Sigmoid colon (tissue), 3 donors: ENCODE results near the gene SCAF1.

Experiments
- POLR2A ChIP-seq, 2 donors: fragments of 450-650 bp; IDR thresholded peaks; one replicate each; pipeline ENCODE4 v1.6.1; 2016; ENCODE audit warnings: antibody characterized with exemption in 2 of 2, mild to moderate bottlenecking in 2 of 2, moderate library complexity in 2 of 2
- TF ChIP-seq, protein P1 (sequence below), 4 experiments: fragments of 450-650 bp in 3 of 4; fragments of 200-600 bp in 1 of 4; IDR thresholded peaks; one replicate each; pipeline ENCODE4 v1.5.1; 2016 to 2019; ENCODE audit warnings: antibody characterized with exemption in 4 of 4, mild to moderate bottlenecking in 3 of 4, moderate library complexity in 2 of 4

DNA sequence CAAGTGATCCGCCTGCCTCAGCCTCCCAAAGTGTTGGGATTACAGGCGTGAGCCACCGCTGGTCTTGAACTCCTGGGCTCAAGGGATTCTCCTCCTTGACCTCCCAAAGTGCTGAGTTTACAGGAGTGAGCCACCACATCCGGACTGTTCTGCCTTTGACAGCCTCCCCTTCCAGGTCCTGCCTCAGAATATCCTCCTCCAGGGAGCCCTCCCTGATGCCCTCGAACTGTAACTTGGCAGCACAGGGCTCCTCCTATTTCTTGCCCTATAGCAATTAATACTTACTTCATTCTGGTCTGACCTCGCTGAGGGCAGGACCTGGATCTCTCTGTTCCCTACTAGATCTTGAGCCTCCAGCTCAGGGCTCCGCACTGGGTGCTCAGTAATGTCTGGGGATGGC lies 54.9 kb downstream of the SCAF1 start:
- TF ChIP-seq POLR2A (IDR thresholded peaks at IDR 0.05), result no peak
- TF ChIP-seq, protein P1, sequence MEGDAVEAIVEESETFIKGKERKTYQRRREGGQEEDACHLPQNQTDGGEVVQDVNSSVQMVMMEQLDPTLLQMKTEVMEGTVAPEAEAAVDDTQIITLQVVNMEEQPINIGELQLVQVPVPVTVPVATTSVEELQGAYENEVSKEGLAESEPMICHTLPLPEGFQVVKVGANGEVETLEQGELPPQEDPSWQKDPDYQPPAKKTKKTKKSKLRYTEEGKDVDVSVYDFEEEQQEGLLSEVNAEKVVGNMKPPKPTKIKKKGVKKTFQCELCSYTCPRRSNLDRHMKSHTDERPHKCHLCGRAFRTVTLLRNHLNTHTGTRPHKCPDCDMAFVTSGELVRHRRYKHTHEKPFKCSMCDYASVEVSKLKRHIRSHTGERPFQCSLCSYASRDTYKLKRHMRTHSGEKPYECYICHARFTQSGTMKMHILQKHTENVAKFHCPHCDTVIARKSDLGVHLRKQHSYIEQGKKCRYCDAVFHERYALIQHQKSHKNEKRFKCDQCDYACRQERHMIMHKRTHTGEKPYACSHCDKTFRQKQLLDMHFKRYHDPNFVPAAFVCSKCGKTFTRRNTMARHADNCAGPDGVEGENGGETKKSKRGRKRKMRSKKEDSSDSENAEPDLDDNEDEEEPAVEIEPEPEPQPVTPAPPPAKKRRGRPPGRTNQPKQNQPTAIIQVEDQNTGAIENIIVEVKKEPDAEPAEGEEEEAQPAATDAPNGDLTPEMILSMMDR (IDR thresholded peaks at IDR 0.05), result no peak
